ENCODE measurements around the gene SNRPD3.
"Not testable (repeated sequence)": the region's sequence is repeated elsewhere in the genome, so short reads cannot be mapped to it uniquely, and the experiment has no call there.

SNRPD3 gene

DNA sequence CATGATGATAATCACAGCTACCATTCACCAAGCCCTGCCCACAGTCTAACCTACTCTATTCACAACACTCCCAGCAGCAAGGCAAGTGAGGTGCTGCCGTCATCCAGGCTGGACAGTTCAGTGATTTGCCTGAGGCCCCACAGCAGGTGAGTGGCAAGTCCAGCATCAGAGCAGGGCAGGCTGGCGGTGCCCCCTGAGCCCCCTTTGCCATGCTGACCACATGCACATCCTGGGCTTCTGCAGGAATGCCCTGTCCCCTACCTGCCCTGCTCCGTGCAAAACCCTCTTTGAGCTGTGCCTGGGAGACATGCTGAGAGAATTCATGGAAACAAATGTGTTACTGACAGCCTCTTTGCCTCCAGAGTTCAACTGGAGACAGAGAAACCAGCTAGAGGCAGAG lies 54.1 kb downstream of the SNRPD3 start:
- not testable (repeated sequence) for DNase-seq (ENCODE audit: low spot score)

DNA sequence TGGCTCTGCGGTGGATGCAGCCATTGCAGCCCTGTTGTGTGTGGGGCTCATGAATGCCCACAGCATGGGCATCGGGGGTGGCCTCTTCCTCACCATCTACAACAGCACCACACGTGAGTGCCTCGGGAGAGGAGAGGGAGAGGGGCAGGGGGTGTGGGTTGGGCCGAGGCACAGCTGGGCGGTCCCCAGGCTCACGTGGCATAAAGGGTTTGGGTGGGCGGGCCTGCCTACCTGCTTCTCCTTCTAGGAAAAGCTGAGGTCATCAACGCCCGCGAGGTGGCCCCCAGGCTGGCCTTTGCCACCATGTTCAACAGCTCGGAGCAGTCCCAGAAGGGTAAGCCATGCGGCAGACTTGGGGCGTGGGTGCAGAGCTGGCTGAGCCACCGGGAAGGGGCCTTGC lies 59.0 kb downstream of the SNRPD3 start:
- not testable (repeated sequence) for DNase-seq (ENCODE audit: low spot score)

DNA sequence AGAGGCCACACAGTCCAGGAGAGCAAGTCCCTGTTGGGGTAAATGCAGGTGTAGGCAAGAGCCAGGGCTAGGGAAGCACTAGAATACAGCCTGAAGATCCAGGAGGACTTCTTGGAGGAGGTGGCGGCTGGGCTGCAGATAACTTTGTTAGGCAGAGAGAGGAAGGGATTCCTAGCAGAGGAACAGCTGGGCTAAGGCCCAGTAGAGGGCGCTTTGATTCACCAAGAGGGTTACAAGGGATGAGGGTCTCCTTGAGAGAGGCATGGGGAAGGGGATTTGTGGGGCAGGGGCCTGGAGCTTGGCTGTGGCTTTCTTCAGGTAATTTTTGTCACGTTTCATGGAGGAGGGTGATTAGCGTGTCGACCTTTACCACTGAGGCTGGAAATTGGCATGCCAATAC lies 65.4 kb downstream of the SNRPD3 start:
- DNase-seq (ENCODE audit: low spot score): not testable (repeated sequence)

DNA sequence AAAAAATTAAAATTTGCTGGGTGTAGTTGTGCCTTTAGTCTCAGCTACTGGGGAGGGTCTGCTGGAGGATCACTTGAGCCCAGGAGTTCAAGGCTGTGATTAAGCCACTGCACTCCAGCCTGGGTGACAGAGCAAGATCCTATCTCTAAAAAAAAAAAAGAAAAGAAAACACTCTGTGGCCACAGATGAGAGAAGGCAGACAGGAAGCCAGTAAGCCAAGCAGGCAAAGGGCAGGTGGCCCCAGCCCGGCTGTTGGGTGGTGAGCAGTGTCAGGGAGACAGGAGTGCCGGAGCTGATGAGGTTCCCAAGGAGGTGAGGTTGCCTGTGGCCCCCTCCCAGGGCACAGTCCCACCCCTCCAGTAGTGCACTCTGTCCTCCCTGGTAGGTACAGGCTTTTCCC lies 66.8 kb downstream of the SNRPD3 start:
- DNase-seq (ENCODE audit: low spot score): not testable (repeated sequence)

All from AG08396 (cell line).